GM12872 (cell line): ENCODE measurements around the gene RAB30.

Experiments used
- TF ChIP-seq, protein P1 (sequence below): IDR thresholded peaks from 3 replicates; pipeline ENCODE4 v1.5.1; 2011; ENCODE audit warnings: low read depth, mild to moderate bottlenecking, low read length, moderate library complexity; ENCODE audit not compliant: insufficient read depth

Gene RAB30

DNA sequence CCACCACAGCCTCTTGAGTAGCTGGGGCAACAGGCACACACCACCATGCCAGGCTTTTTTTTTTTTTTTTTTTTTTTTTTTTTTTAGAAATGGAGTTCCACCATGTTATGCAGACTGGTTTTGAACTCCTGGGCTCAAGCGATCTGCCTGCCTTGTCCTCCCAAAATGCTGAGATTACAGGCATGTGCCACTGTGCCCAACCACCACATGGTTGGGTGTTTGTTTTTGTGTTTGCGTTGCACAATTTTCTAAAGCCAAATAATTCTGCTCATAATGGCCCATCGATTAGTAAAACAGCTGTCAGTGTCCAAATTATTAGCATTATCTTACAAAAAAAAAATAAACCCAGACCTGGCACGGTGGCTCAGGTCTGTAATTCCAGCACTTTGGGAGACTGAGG, 104.3 kb downstream of the RAB30 start:
- TF ChIP-seq, protein P1, sequence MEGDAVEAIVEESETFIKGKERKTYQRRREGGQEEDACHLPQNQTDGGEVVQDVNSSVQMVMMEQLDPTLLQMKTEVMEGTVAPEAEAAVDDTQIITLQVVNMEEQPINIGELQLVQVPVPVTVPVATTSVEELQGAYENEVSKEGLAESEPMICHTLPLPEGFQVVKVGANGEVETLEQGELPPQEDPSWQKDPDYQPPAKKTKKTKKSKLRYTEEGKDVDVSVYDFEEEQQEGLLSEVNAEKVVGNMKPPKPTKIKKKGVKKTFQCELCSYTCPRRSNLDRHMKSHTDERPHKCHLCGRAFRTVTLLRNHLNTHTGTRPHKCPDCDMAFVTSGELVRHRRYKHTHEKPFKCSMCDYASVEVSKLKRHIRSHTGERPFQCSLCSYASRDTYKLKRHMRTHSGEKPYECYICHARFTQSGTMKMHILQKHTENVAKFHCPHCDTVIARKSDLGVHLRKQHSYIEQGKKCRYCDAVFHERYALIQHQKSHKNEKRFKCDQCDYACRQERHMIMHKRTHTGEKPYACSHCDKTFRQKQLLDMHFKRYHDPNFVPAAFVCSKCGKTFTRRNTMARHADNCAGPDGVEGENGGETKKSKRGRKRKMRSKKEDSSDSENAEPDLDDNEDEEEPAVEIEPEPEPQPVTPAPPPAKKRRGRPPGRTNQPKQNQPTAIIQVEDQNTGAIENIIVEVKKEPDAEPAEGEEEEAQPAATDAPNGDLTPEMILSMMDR: no peak

DNA sequence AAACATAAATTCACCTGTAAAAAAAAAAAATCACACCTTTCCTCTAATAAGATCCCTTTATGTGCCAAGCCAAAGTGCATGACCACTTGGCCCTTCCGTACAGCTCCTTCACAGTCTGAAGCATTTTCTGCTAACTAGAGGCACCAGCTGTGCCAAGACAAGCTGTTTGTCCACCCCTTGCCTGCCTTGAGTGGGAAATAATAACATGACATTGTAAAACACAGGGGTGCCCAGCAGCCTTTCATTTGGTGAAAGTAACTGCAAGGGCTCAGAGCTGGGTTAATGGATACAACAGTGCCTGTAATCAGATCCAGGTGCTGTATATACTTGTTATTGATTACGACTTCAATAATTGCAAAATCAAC, 110.9 kb downstream of the RAB30 start:
- TF ChIP-seq, protein P1: no peak

DNA sequence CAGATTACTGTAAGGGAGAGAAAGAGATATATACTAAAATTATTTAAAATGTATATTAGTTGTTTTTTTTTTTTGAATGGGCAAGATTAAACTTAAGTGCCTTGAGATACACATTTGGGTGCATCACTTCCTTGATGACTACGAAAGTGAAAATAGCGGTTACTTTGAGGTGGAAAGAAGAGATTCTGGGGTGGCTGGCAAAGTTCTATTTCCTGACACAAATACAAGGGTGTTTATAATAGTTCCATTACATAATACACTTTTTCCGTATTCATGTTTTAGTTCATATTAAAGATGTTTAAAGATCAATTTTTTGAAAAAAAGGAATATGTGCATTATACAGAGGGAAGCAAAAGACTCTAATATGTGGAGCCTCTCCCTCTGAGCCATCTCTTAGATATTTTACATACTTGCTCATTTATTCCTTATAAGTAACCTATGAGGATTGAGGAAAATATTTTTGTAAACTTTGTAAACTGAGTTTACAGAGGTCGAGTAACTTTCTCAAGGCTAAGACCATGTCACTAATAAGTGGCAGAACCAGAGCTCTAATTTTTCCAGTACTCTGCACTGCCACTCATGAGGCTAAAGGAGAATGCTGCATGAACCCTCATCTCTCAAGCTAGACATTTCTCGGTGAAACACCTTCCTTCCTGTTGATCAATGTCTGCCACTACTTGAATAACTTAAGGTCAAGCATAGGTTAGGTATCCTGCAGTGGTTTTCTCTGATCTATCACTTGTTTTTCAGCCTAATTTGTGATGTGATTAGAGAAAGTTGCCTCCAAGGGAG, 111.5 kb downstream of the RAB30 start:
- TF ChIP-seq, protein P1: no peak

DNA sequence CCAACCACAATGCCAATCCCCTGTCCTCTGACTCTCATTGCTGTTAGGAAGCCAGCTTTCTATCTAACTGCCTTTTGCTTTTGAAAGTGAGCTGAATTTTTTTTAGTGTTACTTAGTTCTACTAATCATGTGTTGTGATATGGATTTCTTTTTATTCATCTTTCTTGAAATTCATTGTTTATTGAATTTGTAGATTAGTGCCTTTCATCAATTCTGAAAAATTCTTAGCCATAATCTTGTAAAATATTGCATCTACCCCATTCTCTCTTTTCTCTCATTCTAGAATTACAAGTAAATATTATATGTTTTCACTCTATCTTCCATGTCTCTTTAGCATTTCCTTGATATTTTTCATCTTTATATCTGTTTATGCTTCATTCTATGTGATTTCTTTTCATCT, 122.3 kb downstream of the RAB30 start:
- TF ChIP-seq, protein P1: no peak

DNA sequence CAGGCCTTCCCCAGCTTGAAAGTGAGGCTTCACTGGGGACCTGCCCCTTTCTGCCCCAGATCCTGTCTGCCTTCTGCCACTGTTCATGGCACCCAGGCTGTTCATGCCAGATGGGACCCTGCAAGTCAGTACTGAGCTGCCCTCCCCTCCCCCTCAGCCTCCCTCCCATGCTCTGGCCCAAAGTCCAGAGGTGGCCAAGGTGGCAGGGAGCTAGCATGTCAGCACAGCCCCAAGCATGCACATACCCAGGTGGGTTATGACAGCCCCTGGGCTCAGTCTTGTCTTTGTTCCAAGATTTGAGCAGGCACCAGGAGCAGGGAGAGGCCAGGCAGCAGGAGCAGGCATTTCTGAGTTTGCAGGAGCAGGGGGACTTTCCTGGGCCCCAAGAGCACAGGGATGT, 126.0 kb downstream of the RAB30 start:
- TF ChIP-seq, protein P1: no peak

DNA sequence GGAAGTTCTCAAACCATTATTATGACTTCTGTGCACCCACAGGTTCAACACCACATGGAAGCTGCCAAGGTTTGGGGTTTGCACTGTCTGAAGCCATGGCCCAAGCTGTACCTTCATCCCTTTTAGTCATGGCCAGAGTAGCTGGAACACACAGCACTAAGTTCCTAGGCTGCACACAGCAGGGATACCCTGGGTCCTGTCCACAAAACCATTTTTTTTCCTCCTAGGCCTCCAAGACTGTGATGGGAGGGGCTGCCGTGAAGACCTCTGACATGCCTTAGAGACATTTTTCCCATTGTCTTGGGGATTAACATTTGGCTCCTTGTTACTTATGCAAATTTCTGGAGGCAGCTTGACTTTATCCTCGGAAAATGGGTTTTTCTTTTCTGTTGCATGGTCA, 127.5 kb downstream of the RAB30 start:
- TF ChIP-seq, protein P1: no peak

DNA sequence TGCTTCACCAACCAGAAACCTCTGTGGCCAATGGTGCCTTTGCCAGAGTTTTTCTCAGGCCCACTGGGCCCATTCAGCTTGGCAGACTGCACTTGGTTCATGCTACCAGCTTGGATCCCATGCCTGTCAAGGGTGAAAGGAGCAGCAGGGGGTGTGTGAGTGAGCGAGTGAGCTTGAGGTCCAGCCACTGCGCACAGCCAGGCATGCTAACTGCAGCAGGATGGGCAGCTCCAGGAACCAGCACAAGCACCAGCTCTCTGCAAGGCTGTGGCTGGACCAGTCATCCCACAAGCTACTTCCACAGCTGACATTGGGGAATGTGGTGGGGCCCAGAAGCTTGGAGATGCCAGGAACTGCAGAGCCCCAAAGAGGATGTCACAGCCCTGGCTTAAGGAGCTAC, 129.3 kb downstream of the RAB30 start:
- TF ChIP-seq, protein P1: no peak

DNA sequence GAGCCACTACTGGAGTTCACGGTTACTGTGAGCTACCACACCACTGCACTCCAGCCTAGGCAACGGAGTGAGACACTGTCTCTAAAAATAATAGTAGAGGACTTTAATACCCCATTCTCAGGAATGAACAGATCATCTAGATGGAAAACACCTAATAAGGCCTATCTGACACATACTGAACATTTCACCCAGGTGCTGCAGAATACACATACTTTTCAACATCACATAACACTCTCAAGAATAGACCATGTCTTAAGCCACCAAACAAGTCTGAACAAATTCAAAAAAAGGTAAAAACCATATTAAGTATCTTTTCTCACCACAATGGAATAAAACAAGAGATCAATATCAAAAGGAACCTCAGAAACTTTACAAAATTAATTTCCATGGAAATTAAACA, 132.2 kb downstream of the RAB30 start:
- TF ChIP-seq, protein P1: no peak
